Measurements from ENCODE around the gene MYZAP.
A peak's percentile ranks its signal among the peaks of the same experiment; 100 is the strongest.

The MYZAP gene

DNA sequence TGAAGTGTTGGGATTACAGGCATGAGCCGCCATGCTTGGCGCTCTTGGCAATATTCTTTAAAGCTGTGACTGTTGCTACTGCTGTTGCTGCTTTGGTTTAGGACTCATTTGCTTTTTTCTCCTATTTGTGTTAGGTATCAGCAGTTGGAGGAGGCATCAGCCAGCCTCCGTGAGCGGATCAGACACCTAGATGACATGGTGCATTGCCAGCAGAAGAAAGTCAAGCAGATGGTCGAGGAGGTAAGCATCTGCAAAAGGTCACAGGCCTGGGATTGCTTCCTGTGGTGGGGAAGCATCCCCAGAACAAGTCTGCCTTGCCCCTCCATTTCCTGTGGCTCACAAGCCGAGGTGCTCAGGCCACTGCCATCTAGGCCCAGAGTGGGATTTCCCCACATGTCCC, 47.6 kb downstream of the MYZAP start:
- H3K9ac ChIP-seq (ENCODE audit: low read depth, low read length, poor library complexity, severe bottlenecking) = no peak overlapping the region
- peaks cover 6% of the 10 kb centered on the region for H3K27me3 ChIP-seq (ENCODE audit: insufficient read depth, low read length, poor library complexity, severe bottlenecking)
- no peak for TF ChIP-seq EZH2phosphoT487 (IDR thresholded peaks at IDR 0.05; ENCODE audit: borderline replicate concordance)
- TF ChIP-seq, protein P1, sequence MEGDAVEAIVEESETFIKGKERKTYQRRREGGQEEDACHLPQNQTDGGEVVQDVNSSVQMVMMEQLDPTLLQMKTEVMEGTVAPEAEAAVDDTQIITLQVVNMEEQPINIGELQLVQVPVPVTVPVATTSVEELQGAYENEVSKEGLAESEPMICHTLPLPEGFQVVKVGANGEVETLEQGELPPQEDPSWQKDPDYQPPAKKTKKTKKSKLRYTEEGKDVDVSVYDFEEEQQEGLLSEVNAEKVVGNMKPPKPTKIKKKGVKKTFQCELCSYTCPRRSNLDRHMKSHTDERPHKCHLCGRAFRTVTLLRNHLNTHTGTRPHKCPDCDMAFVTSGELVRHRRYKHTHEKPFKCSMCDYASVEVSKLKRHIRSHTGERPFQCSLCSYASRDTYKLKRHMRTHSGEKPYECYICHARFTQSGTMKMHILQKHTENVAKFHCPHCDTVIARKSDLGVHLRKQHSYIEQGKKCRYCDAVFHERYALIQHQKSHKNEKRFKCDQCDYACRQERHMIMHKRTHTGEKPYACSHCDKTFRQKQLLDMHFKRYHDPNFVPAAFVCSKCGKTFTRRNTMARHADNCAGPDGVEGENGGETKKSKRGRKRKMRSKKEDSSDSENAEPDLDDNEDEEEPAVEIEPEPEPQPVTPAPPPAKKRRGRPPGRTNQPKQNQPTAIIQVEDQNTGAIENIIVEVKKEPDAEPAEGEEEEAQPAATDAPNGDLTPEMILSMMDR (conservative IDR thresholded peaks at IDR 0.05; ENCODE audit: low read length) = no peak
- no peaks in the 10 kb centered on the region for H3F3A ChIP-seq (ENCODE audit: low read depth)
- no peaks in the 10 kb centered on the region for H3K79me2 ChIP-seq (ENCODE audit: insufficient read depth, low read length)
- no peaks in the 10 kb centered on the region for H3K36me3 ChIP-seq (ENCODE audit: insufficient read depth, low read length)
- H3K4me2 ChIP-seq (ENCODE audit: low read depth, low read length, poor library complexity, severe bottlenecking) = no peak overlapping the region
- H3K4me1 ChIP-seq (ENCODE audit: insufficient read depth, low read length, poor library complexity, severe bottlenecking) = no peaks in the 10 kb centered on the region
- no peaks in the 10 kb centered on the region for H3K9me2 ChIP-seq (replicated peaks; ENCODE audit: low read depth, low read length)
- no peaks in the 10 kb centered on the region for H3K9me3 ChIP-seq (ENCODE audit: insufficient read depth, low read depth, low read length)
- no peak overlapping the region for H3K4me3 ChIP-seq (ENCODE audit: low read length, poor library complexity, severe bottlenecking)
- no peak overlapping the region for H2AFZ ChIP-seq (ENCODE audit: low read length)
- H4K20me1 ChIP-seq (ENCODE audit: insufficient read depth, low read length, poor library complexity, severe bottlenecking) = no peaks in the 10 kb centered on the region

GRCh38 chr15:57640930-57641682, 49.4 kb downstream of the MYZAP start:
- Histone ChIP-seq H3K79me2 (ENCODE audit: insufficient read depth, low read length) (no peaks in the 10 kb centered on the region), H3K9ac (ENCODE audit: low read depth, low read length, poor library complexity, severe bottlenecking) (no peak overlapping the region), H3K27me3 (ENCODE audit: insufficient read depth, low read length, poor library complexity, severe bottlenecking) (peaks cover 6% of the 10 kb centered on the region), H4K20me1 (ENCODE audit: insufficient read depth, low read length, poor library complexity, severe bottlenecking) (no peaks in the 10 kb centered on the region), H3K36me3 (ENCODE audit: insufficient read depth, low read length) (no peaks in the 10 kb centered on the region), H3F3A (ENCODE audit: low read depth) (no peaks in the 10 kb centered on the region), H2AFZ (ENCODE audit: low read length) (no peak overlapping the region), H3K9me2 (replicated peaks; ENCODE audit: low read depth, low read length) (no peaks in the 10 kb centered on the region), H3K9me3 (ENCODE audit: insufficient read depth, low read depth, low read length) (no peaks in the 10 kb centered on the region), H3K4me3 (ENCODE audit: low read length, poor library complexity, severe bottlenecking) (no peak overlapping the region), H3K4me2 (ENCODE audit: low read depth, low read length, poor library complexity, severe bottlenecking) (no peak overlapping the region), H3K4me1 (ENCODE audit: insufficient read depth, low read length, poor library complexity, severe bottlenecking) (no peaks in the 10 kb centered on the region)
- no peak for TF ChIP-seq EZH2phosphoT487 (IDR thresholded peaks at IDR 0.05; ENCODE audit: borderline replicate concordance)
- TF ChIP-seq, protein P1 (conservative IDR thresholded peaks at IDR 0.05; ENCODE audit: low read length) = peak; percentile 73

GRCh38 chr15:57643826-57644225, 52.1 kb downstream of the MYZAP start:
- no peaks in the 10 kb centered on the region for H4K20me1 ChIP-seq (ENCODE audit: insufficient read depth, low read length, poor library complexity, severe bottlenecking)
- no peak overlapping the region for H3K9ac ChIP-seq (ENCODE audit: low read depth, low read length, poor library complexity, severe bottlenecking)
- no peaks in the 10 kb centered on the region for H3K79me2 ChIP-seq (ENCODE audit: insufficient read depth, low read length)
- H3K27me3 ChIP-seq (ENCODE audit: insufficient read depth, low read length, poor library complexity, severe bottlenecking) = no peaks in the 10 kb centered on the region
- no peak overlapping the region for H3K4me2 ChIP-seq (ENCODE audit: low read depth, low read length, poor library complexity, severe bottlenecking)
- H3K36me3 ChIP-seq (ENCODE audit: insufficient read depth, low read length) = no peaks in the 10 kb centered on the region
- H3K9me2 ChIP-seq (replicated peaks; ENCODE audit: low read depth, low read length) = no peaks in the 10 kb centered on the region
- no peaks in the 10 kb centered on the region for H3K9me3 ChIP-seq (ENCODE audit: insufficient read depth, low read depth, low read length)
- H3K4me3 ChIP-seq (ENCODE audit: low read length, poor library complexity, severe bottlenecking) = no peak overlapping the region
- H2AFZ ChIP-seq (ENCODE audit: low read length) = no peak overlapping the region
- no peaks in the 10 kb centered on the region for H3F3A ChIP-seq (ENCODE audit: low read depth)
- no peaks in the 10 kb centered on the region for H3K4me1 ChIP-seq (ENCODE audit: insufficient read depth, low read length, poor library complexity, severe bottlenecking)
- TF ChIP-seq, protein P1 (conservative IDR thresholded peaks at IDR 0.05; ENCODE audit: low read length) = no peak
- no peak for TF ChIP-seq EZH2phosphoT487 (IDR thresholded peaks at IDR 0.05; ENCODE audit: borderline replicate concordance)

Data from Loucy (cell line).